Osteoblast (primary cell): Measurements from ENCODE around the gene CAMK2G. TPM values are rescaled to one million over a fixed set of nuclear protein-coding genes. Genes with fewer than 3 reads are reported as not detected.

ENCODE experiments used
- DNase-seq: peaks from one replicate; pipeline ENCODE4 v3.0.0; 2011; ENCODE audit warnings: low spot score, mixed read lengths; ENCODE audit not compliant: insufficient read length; ENCODE audit errors: missing footprints
- H2AFZ ChIP-seq: 2 replicates; pipeline ENCODE4 v1.6.0; 2011; ENCODE audit warnings: mild to moderate bottlenecking, low read length
- H3K27ac ChIP-seq: 2 replicates; pipeline ENCODE4 v1.5.1; 2011; ENCODE audit warnings: mild to moderate bottlenecking, low read depth, low read length, moderate library complexity
- H3K27me3 ChIP-seq: 2 replicates; pipeline ENCODE4 v1.6.0; 2012; ENCODE audit warnings: mild to moderate bottlenecking, control low read depth, inconsistent platforms, low read length, moderate library complexity; ENCODE audit not compliant: insufficient read depth
- H3K36me3 ChIP-seq: 2 replicates; pipeline ENCODE4 v1.5.1; 2011; ENCODE audit warnings: mild to moderate bottlenecking, low read length, control low read depth, moderate library complexity; ENCODE audit not compliant: insufficient read depth
- H3K4me1 ChIP-seq: 2 replicates; pipeline ENCODE4 v1.5.1; 2011; ENCODE audit warnings: mild to moderate bottlenecking, low read length, control low read depth, moderate library complexity; ENCODE audit not compliant: insufficient read depth
- H3K4me2 ChIP-seq: 2 replicates; pipeline ENCODE4 v1.6.0; 2011; ENCODE audit warnings: mild to moderate bottlenecking, low read length; ENCODE audit not compliant: insufficient read depth
- H3K4me3 ChIP-seq: fragments of 200-600 bp; sonication (generic); 3 replicates; pipeline ENCODE4 v1.5.1; 2012; ENCODE audit warnings: mild to moderate bottlenecking, low read length, inconsistent platforms; ENCODE audit not compliant: insufficient read depth
- H3K79me2 ChIP-seq: 2 replicates; pipeline ENCODE4 v1.6.0; 2012; ENCODE audit warnings: mild to moderate bottlenecking, low read length, control low read depth, inconsistent platforms; ENCODE audit not compliant: insufficient read depth
- H3K9me3 ChIP-seq: 2 replicates; pipeline ENCODE4 v1.5.1; 2011; ENCODE audit warnings: low read depth, low read length, control low read depth
- H4K20me1 ChIP-seq: 2 replicates; pipeline ENCODE4 v1.6.0; 2012; ENCODE audit warnings: mild to moderate bottlenecking, low read length, control low read depth; ENCODE audit not compliant: insufficient read depth
- CTCF ChIP-seq: IDR thresholded peaks from 2 replicates; pipeline ENCODE4 v1.5.1; 2011; ENCODE audit warnings: mild to moderate bottlenecking, low read depth, low read length, moderate library complexity; ENCODE audit errors: extremely low read depth
- total RNA-seq: library from RNA; depleted of rRNA; stranded (reverse); fragments of >200 nt; gene quantifications from 2 replicates; pipeline ENCODE4 v1.2.3, GENCODE V29; 2012

The CAMK2G gene
- total RNA-seq, 1 donor: 22.4 TPM

DNA sequence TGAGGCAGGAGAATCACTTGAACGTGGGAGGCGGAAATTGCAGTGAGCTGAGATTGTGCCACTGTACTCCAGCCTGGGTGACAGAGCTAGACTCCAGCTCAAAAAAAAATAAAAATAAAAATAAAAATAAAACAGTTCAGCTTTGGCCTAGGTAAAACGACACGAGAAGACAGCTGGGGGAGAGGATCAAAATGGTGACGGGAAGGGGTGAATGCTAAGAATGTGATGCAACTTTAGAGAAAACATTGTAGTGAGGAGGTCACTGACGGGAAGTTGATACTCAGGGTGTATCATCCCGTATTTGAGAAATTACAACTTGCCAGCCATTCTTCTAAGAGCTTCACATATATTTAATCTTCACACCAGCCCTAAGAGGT lies 64.0 kb downstream of the CAMK2G start:
- peaks cover 3% of the 10 kb centered on the region for H3K4me1 ChIP-seq
- no peak overlapping the region for H2AFZ ChIP-seq
- H4K20me1 ChIP-seq: peaks cover 18% of the 10 kb centered on the region
- H3K9me3 ChIP-seq: no peaks in the 10 kb centered on the region
- H3K4me3 ChIP-seq: peak overlapping the region; percentile 83
- H3K4me2 ChIP-seq: peak overlapping the region; percentile 75
- no peak for DNase-seq
- H3K27ac ChIP-seq: peak overlapping the region; percentile 78
- no peak for TF ChIP-seq CTCF
- H3K79me2 ChIP-seq: peaks cover 42% of the 10 kb centered on the region
- H3K27me3 ChIP-seq: no peaks in the 10 kb centered on the region
- peaks cover 50% of the 10 kb centered on the region for H3K36me3 ChIP-seq

DNA sequence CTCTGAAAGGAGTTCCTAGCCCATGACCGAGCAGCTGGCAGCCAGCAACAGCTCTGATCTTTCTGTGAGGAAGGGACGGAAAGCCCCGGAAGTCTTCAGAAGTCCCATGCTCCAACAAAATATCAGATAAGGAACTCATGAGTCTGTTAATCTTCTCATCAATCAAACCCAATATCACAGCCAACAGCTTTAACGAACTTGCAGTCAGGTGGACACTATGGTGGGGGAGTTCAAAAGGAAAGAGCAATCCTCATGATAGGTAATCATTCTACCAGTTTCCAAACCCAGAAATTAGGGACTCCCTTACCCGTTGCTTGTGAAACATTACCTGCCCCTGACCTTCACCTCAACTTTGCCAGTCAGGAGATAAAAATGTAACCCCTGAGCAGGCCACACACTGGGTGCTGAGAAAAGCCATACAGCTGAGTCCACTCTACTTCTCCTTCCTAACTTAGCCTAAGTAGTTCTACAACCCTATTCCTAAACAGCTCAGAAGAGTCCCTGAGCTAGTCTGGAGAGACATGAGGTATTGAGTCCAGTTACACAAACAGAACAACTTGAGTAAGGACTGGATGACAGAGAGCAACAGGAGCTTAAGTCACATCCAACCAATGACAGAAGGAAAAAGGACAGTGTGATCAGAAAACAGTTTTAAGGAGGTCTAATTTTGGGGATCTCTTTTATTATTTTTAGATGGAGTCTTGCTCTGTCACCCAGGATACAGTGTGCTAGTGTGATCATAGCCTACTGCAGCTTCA lies 65.1 kb downstream of the CAMK2G start:
- TF ChIP-seq CTCF: no peak
- Histone ChIP-seq H3K4me2 (no peak overlapping the region), H4K20me1 (peaks cover 18% of the 10 kb centered on the region), H3K4me3 (no peak overlapping the region), H3K36me3 (peaks cover 46% of the 10 kb centered on the region), H3K4me1 (peaks cover 2% of the 10 kb centered on the region), H3K27ac (peak overlapping the region; percentile 4), H3K9me3 (no peaks in the 10 kb centered on the region), H3K27me3 (no peaks in the 10 kb centered on the region), H3K79me2 (peaks cover 42% of the 10 kb centered on the region), H2AFZ (no peak overlapping the region)
- DNase-seq: peak; percentile 71

- peaks cover 2% of the 10 kb centered on the region for H3K4me1 ChIP-seq
- peaks cover 42% of the 10 kb centered on the region for H3K79me2 ChIP-seq
- H3K9me3 ChIP-seq: no peaks in the 10 kb centered on the region
- H4K20me1 ChIP-seq: peaks cover 18% of the 10 kb centered on the region
- H3K4me2 ChIP-seq: no peak overlapping the region
- no peaks in the 10 kb centered on the region for H3K27me3 ChIP-seq
- H3K36me3 ChIP-seq: peaks cover 50% of the 10 kb centered on the region
- peak; percentile 51 for DNase-seq
- H3K27ac ChIP-seq: no peak overlapping the region
- H2AFZ ChIP-seq: no peak overlapping the region
- no peak overlapping the region for H3K4me3 ChIP-seq
- TF ChIP-seq CTCF: no peak
These were observed 66.1 kb downstream of the CAMK2G start for GRCh38 chr10:73808021-73808815.

DNA sequence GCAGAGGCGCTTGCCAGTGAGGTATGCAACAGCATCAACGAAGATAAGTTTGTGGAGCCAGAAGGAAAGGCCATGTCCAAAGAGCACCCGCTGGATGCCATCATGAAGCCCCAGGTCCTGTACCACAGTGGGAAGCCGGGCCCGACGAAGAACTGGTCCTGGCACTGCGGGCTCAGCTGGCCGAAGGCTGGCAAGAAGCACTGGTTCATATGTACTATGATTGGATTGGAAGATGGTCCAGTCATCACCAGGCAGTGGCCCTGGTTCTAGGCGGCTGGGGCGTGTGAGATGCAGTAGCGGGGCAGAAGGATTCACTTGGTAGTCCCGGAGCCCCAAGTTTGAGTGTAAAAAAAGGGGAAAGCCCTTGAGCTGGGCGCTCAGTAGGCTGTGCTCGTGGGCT lies 66.9 kb downstream of the CAMK2G start:
- no peak overlapping the region for H2AFZ ChIP-seq
- DNase-seq: no peak
- H3K4me1 ChIP-seq: peaks cover 2% of the 10 kb centered on the region
- TF ChIP-seq CTCF: no peak
- H3K36me3 ChIP-seq: peaks cover 51% of the 10 kb centered on the region
- no peaks in the 10 kb centered on the region for H3K9me3 ChIP-seq
- H3K27ac ChIP-seq: no peak overlapping the region
- no peaks in the 10 kb centered on the region for H3K27me3 ChIP-seq
- peaks cover 42% of the 10 kb centered on the region for H3K79me2 ChIP-seq
- no peak overlapping the region for H3K4me2 ChIP-seq
- peaks cover 22% of the 10 kb centered on the region for H4K20me1 ChIP-seq
- H3K4me3 ChIP-seq: no peak overlapping the region
